H9 (cell line): ENCODE measurements around the gene GDF15. TPM values are rescaled to one million over a fixed set of nuclear protein-coding genes. Genes with fewer than 3 reads are reported as not detected.
A peak's percentile ranks its signal among the peaks of the same experiment; 100 is the strongest.

Experiments
- DNase-seq: peaks from one replicate; pipeline ENCODE4 v3.0.0-alpha.2; 2017
- H2AFZ ChIP-seq: one replicate; pipeline ENCODE4 v1.6.1; 2013; ENCODE audit warnings: mild to moderate bottlenecking, low read length, control low read depth, moderate library complexity
- H2AK5ac ChIP-seq: 2 replicates; pipeline ENCODE4 v1.6.1; 2013; ENCODE audit warnings: low read length, control low read depth, mixed read lengths; ENCODE audit not compliant: insufficient read length
- H2BK120ac ChIP-seq: one replicate; pipeline ENCODE4 v1.6.1; 2013; ENCODE audit warnings: low read depth, mild to moderate bottlenecking, low read length, control low read depth, inconsistent platforms; ENCODE audit not compliant: poor library complexity, severe bottlenecking
- H2BK12ac ChIP-seq: 2 replicates; pipeline ENCODE4 v1.6.1; 2013; ENCODE audit warnings: low read length, control low read depth, mixed read lengths, low read depth; ENCODE audit not compliant: insufficient read length
- H2BK15ac ChIP-seq: 2 replicates; pipeline ENCODE4 v1.6.1; 2013; ENCODE audit warnings: low read depth, low read length, control low read depth
- H2BK20ac ChIP-seq: one replicate; pipeline ENCODE4 v1.6.1; 2013; ENCODE audit warnings: low read depth, mild to moderate bottlenecking, low read length, control low read depth, inconsistent platforms; ENCODE audit not compliant: poor library complexity, severe bottlenecking
- H2BK5ac ChIP-seq: 2 replicates; pipeline ENCODE4 v1.6.1; 2013; ENCODE audit warnings: low read length, control low read depth, mixed read lengths; ENCODE audit not compliant: insufficient read length
- H3K14ac ChIP-seq: 2 replicates; pipeline ENCODE4 v1.6.1; 2013; ENCODE audit warnings: low read length, control low read depth; ENCODE audit not compliant: insufficient read depth
- H3K18ac ChIP-seq: 2 replicates; pipeline ENCODE4 v1.6.1; 2013; ENCODE audit warnings: low read depth, mild to moderate bottlenecking, mixed read lengths, low read length, control low read depth; ENCODE audit not compliant: insufficient read length
- H3K23ac ChIP-seq: 2 replicates; pipeline ENCODE4 v1.6.1; 2013; ENCODE audit warnings: low read length, control low read depth, mixed read lengths, low read depth; ENCODE audit not compliant: insufficient read length
- H3K23me2 ChIP-seq: 2 replicates; pipeline ENCODE4 v1.6.1; 2013; ENCODE audit warnings: low read depth, mild to moderate bottlenecking, mixed read lengths, low read length, control low read depth; ENCODE audit not compliant: insufficient read length, poor library complexity, severe bottlenecking
- H3K27ac ChIP-seq: 2 replicates; pipeline ENCODE4 v1.5.1; 2013; ENCODE audit warnings: low read length, control low read depth, mixed read lengths, low read depth; ENCODE audit not compliant: insufficient read length
- H3K27me3 ChIP-seq: 2 replicates; pipeline ENCODE4 v1.6.1; 2013; ENCODE audit warnings: low read length, control low read depth, inconsistent platforms; ENCODE audit not compliant: insufficient read depth
- H3K4ac ChIP-seq: 2 replicates; pipeline ENCODE4 v1.6.1; 2013; ENCODE audit warnings: low read depth, mild to moderate bottlenecking, control low read depth, inconsistent platforms, low read length, moderate library complexity
- H3K4me1 ChIP-seq: 2 replicates; pipeline ENCODE4 v1.6.1; 2013; ENCODE audit warnings: low read length, control low read depth, inconsistent platforms; ENCODE audit not compliant: insufficient read depth
- H3K4me2 ChIP-seq: 2 replicates; pipeline ENCODE4 v1.6.1; 2013; ENCODE audit warnings: low read length, control low read depth, mixed read lengths; ENCODE audit not compliant: insufficient read length, insufficient read depth
- H3K56ac ChIP-seq: 2 replicates; pipeline ENCODE4 v1.6.1; 2013; ENCODE audit warnings: low read depth, mild to moderate bottlenecking, mixed read lengths, low read length, control low read depth; ENCODE audit not compliant: insufficient read length
- H3K79me1 ChIP-seq: 2 replicates; pipeline ENCODE4 v1.6.1; 2013; ENCODE audit warnings: low read depth, mild to moderate bottlenecking, moderate library complexity, low read length, control low read depth, inconsistent platforms; ENCODE audit not compliant: insufficient read depth, poor library complexity, severe bottlenecking
- H3K79me2 ChIP-seq: 2 replicates; pipeline ENCODE4 v1.6.1; 2013; ENCODE audit warnings: low read length, control low read depth, inconsistent platforms; ENCODE audit not compliant: insufficient read depth
- H3K9ac ChIP-seq: 2 replicates; pipeline ENCODE4 v1.6.1; 2013; ENCODE audit warnings: low read length, control low read depth, mixed read lengths; ENCODE audit not compliant: insufficient read length; ENCODE audit errors: extremely low read depth
- H3K9me3 ChIP-seq: one replicate; pipeline ENCODE4 v1.6.1; 2013; ENCODE audit warnings: low read depth, low read length, inconsistent platforms; ENCODE audit not compliant: control insufficient read depth
- H3T11ph ChIP-seq: one replicate; pipeline ENCODE4 v1.6.1; 2013; ENCODE audit warnings: mild to moderate bottlenecking, low read length, control low read depth, inconsistent platforms
- H4K20me1 ChIP-seq: one replicate; pipeline ENCODE4 v1.6.1; 2013; ENCODE audit not compliant: control insufficient read depth, insufficient read length, insufficient read depth
- H4K5ac ChIP-seq: 2 replicates; pipeline ENCODE4 v1.6.1; 2013; ENCODE audit warnings: low read depth, mild to moderate bottlenecking, mixed read lengths, low read length, control low read depth; ENCODE audit not compliant: insufficient read length
- H4K8ac ChIP-seq: replicated peaks from 2 replicates; pipeline ENCODE4 v1.6.1; 2013; ENCODE audit warnings: low read length, control low read depth, mixed read lengths, low read depth; ENCODE audit not compliant: insufficient read length
- H4K91ac ChIP-seq: 2 replicates; pipeline ENCODE4 v1.6.1; 2013; ENCODE audit warnings: low read depth, mild to moderate bottlenecking, moderate library complexity, mixed read lengths, low read length, control low read depth; ENCODE audit not compliant: insufficient read length
- H3K27ac Mint-ChIP-seq, 3 experiments: 2 replicates in 2 of 3; 3 replicates in 1 of 3; pipeline ENCODE4 v1.8.0; 2020 to 2021; ENCODE audit warnings: mixed read lengths in 3 of 3, mild to moderate bottlenecking in 1 of 3, moderate library complexity in 1 of 3
- H3K27me3 Mint-ChIP-seq: 2 replicates; pipeline ENCODE4 v1.8.0; 2021; ENCODE audit warnings: low read depth, mild to moderate bottlenecking, moderate library complexity, mixed read lengths
- H3K36me3 Mint-ChIP-seq, 3 experiments: 2 replicates in 2 of 3; 3 replicates in 1 of 3; pipeline ENCODE4 v1.8.0; 2020 to 2021; ENCODE audit warnings: low read depth in 3 of 3, mixed read lengths in 3 of 3; ENCODE audit not compliant: insufficient read depth in 1 of 3
- H3K4me1 Mint-ChIP-seq, 2 experiments: 2 replicates each; pipeline ENCODE4 v1.8.0; 2020; ENCODE audit warnings: mixed read lengths in 2 of 2
- H3K4me3 Mint-ChIP-seq, 2 experiments: 2 replicates in 1 of 2; 3 replicates in 1 of 2; pipeline ENCODE4 v1.8.0; 2020 to 2021; ENCODE audit warnings: mild to moderate bottlenecking in 2 of 2, mixed read lengths in 2 of 2, moderate library complexity in 1 of 2
- H3K9me3 Mint-ChIP-seq, 2 experiments: 2 replicates in 1 of 2; 3 replicates in 1 of 2; pipeline ENCODE4 v1.8.0; 2020; ENCODE audit warnings: mild to moderate bottlenecking in 2 of 2, mixed read lengths in 2 of 2, moderate library complexity in 1 of 2
- CTCF ChIP-seq: fragments of 200-600 bp; sonication (generic); conservative IDR thresholded peaks from 3 replicates; pipeline ENCODE4 v1.8.0; 2021; ENCODE audit warnings: antibody characterized with exemption, mild to moderate bottlenecking
- WGBS: extraction: QIAGEN DNeasy Blood & Tissue Kit; methylation state at CpG from one replicate; pipeline ENCODE4 v1.1.7; 2013; ENCODE audit warnings: missing lambda C conversion rate, low lambda C conversion rate, mixed read lengths; ENCODE audit not compliant: insufficient read length; ENCODE audit errors: extremely low coverage; 5-methylcytosine and 5-hydroxymethylcytosine counted together
- total RNA-seq: library from RNA; stranded (reverse); gene quantifications from 2 replicates; pipeline ENCODE4 v1.2.1, GENCODE V29; 2021

The GDF15 gene
- total RNA-seq, 1 experiment from 2014 or later, result 5.7 TPM

GRCh38 chr19:18432275-18433014, 46.5 kb downstream of the GDF15 start:
- peak overlapping the region; percentile 44 for H3K4me2 ChIP-seq
- no peak for DNase-seq
- peaks cover 2% of the 10 kb centered on the region for H3K27me3 Mint-ChIP-seq

More at GRCh38 chr19:18432275-18433014, 46.5 kb downstream of the GDF15 start:
- Histone ChIP-seq H2BK20ac (no peak overlapping the region), H2AFZ (no peak overlapping the region), H3K14ac (peak overlapping the region; percentile 73), H3K79me2 (no peaks in the 10 kb centered on the region), H2AK5ac (no peak overlapping the region), H3K27me3 (no peaks in the 10 kb centered on the region), H2BK120ac (peak overlapping the region; percentile 57), H3K79me1 (no peaks in the 10 kb centered on the region), H3K27ac (no peak overlapping the region), H4K20me1 (peaks cover 3% of the 10 kb centered on the region), H3K56ac (no peak overlapping the region), H4K91ac (no peak overlapping the region), H3K9ac (no peak overlapping the region), H3K9me3 (no peaks in the 10 kb centered on the region), H2BK15ac (no peak overlapping the region), H4K8ac (no peak overlapping the region), H2BK5ac (no peak overlapping the region), H3T11ph (no peak overlapping the region), H3K23ac (no peak overlapping the region), H3K4ac (no peak overlapping the region), H3K4me1 (no peaks in the 10 kb centered on the region; the same call in 1 of the 2 replicates), H4K5ac (no peak overlapping the region), H3K18ac (peak overlapping the region; percentile 68), H2BK12ac (no peak overlapping the region), H3K23me2 (peaks cover 12% of the 10 kb centered on the region)
- no CpG with 5 or more reads among the region's 13 CpGs for WGBS
- Mint-ChIP-seq H3K4me3 (peak overlapping the region; percentile 58 to 71), H3K27ac (no peak overlapping the region; a peak in 1 of 7 replicates), H3K4me1 (peaks cover 18 to 25% of the 10 kb centered on the region in 2 experiments), H3K36me3 (peaks cover 2 to 21% (median 19%) of the 10 kb centered on the region in 3 experiments; a peak in 6 of 7 replicates), H3K9me3 (no peaks in the 10 kb centered on the region; a peak in 1 of 5 replicates)
- no peak for TF ChIP-seq CTCF
